IMR-90 (cell line): Measurements from ENCODE around the gene MTMR1. TPM values are rescaled to one million over a fixed set of nuclear protein-coding genes. Genes with fewer than 3 reads are reported as not detected.

Source experiments
- ATAC-seq: fragments of 200-7000 bp; cut with Tn5 transposase; 2 replicates; pipeline ENCODE4 v1.9.1; 2020; ENCODE audit warnings: low read depth, mild to moderate bottlenecking, moderate library complexity
- BruUV-seq: library from RNA; stranded (reverse); fragments of 400-500 nt; replicated peaks from 2 replicates; lab custom pipeline; 2021; lab: Mats Ljungman, UMichigan
- CTCF ChIA-PET: fragments of 300-600 bp; formaldehyde crosslinking; extraction: SDS; loops from one replicate; lab custom pipeline; 2021; ENCODE audit warnings: antibody characterized with exemption; lab: Yijun Ruan, JAX
- POLR2A ChIA-PET: fragments of 300-600 bp; sonication (Branson Sonifier 250); formaldehyde crosslinking; loops from one replicate; lab custom pipeline; 2022; ENCODE audit warnings: antibody characterized with exemption; ENCODE audit not compliant: unreplicated experiment; lab: Charles Lee
- DNase-seq: peaks from one replicate; pipeline ENCODE4 v3.0.0; 2013
- H2AFZ ChIP-seq: replicated peaks from 2 replicates; pipeline ENCODE3; 2013; ENCODE audit warnings: low read length, mild to moderate bottlenecking; ENCODE audit not compliant: poor library complexity
- H2AK5ac ChIP-seq: 2 replicates; pipeline ENCODE4 v1.6.1; 2013; ENCODE audit warnings: low read depth, low read length, inconsistent platforms
- H2AK9ac ChIP-seq: replicated peaks from 2 replicates; pipeline ENCODE3; 2013; ENCODE audit warnings: mild to moderate bottlenecking, low read depth, low read length, moderate library complexity; ENCODE audit not compliant: poor library complexity
- H2BK120ac ChIP-seq: 2 replicates; pipeline ENCODE4 v1.6.1; 2013; ENCODE audit warnings: low read depth, low read length, inconsistent platforms
- H2BK15ac ChIP-seq: 3 replicates; pipeline ENCODE4 v1.6.1; 2013; ENCODE audit warnings: low read depth, low read length, inconsistent platforms
- H2BK20ac ChIP-seq: 2 replicates; pipeline ENCODE4 v1.6.1; 2013; ENCODE audit warnings: low read depth, mild to moderate bottlenecking, inconsistent platforms, low read length, moderate library complexity
- H2BK5ac ChIP-seq: 2 replicates; pipeline ENCODE4 v1.6.1; 2013; ENCODE audit warnings: mild to moderate bottlenecking, low read depth, low read length, inconsistent platforms; ENCODE audit not compliant: poor library complexity, severe bottlenecking
- H3K14ac ChIP-seq: replicated peaks from 2 replicates; pipeline ENCODE4 v1.6.1; 2013; ENCODE audit warnings: low read depth, low read length, inconsistent platforms
- H3K18ac ChIP-seq: 2 replicates; pipeline ENCODE4 v1.6.1; 2013; ENCODE audit warnings: low read depth, low read length, control low read depth
- H3K23ac ChIP-seq: 2 replicates; pipeline ENCODE4 v1.6.1; 2013; ENCODE audit warnings: low read depth, low read length, inconsistent platforms
- H3K27ac ChIP-seq: 2 replicates; pipeline ENCODE4 v1.5.1; 2013; ENCODE audit warnings: mild to moderate bottlenecking, control low read depth, low read length; ENCODE audit not compliant: insufficient read depth
- H3K27me3 ChIP-seq: 2 replicates; pipeline ENCODE4 v1.6.1; 2013; ENCODE audit warnings: low read length; ENCODE audit not compliant: control insufficient read depth, insufficient read depth
- H3K36me3 ChIP-seq: 2 replicates; pipeline ENCODE4 v1.6.1; 2013; ENCODE audit warnings: low read length, mixed read lengths; ENCODE audit not compliant: control insufficient read depth, insufficient read depth
- H3K4ac ChIP-seq: 2 replicates; pipeline ENCODE4 v1.6.1; 2013; ENCODE audit warnings: low read depth, low read length, inconsistent platforms
- H3K4me1 ChIP-seq: 2 replicates; pipeline ENCODE4 v1.6.1; 2013; ENCODE audit warnings: low read length, mixed read lengths; ENCODE audit not compliant: control insufficient read depth, insufficient read depth
- H3K4me2 ChIP-seq: 2 replicates; pipeline ENCODE4 v1.6.1; 2013; ENCODE audit warnings: low read depth, mild to moderate bottlenecking, control low read depth, low read length, moderate library complexity
- H3K4me3 ChIP-seq: 2 replicates; pipeline ENCODE4 v1.5.1; 2013; ENCODE audit warnings: low read depth, mild to moderate bottlenecking, control low read depth, low read length, moderate library complexity; ENCODE audit not compliant: insufficient read depth
- H3K56ac ChIP-seq: 2 replicates; pipeline ENCODE4 v1.6.1; 2013; ENCODE audit warnings: low read length, inconsistent platforms; ENCODE audit not compliant: insufficient read depth; ENCODE audit errors: extremely low read depth
- H3K79me1 ChIP-seq, 2 experiments: 2 replicates each; pipeline ENCODE4 v1.6.1; 2013; ENCODE audit warnings: low read length in 2 of 2, inconsistent platforms in 1 of 2, low read depth in 1 of 2
- H3K9ac ChIP-seq: 2 replicates; pipeline ENCODE4 v1.6.1; 2013; ENCODE audit warnings: low read depth, low read length, control low read depth
- H3K9me1 ChIP-seq: 2 replicates; pipeline ENCODE4 v1.6.1; 2013; ENCODE audit warnings: low read length, inconsistent platforms; ENCODE audit not compliant: insufficient read depth
- H3K9me3 ChIP-seq: 2 replicates; pipeline ENCODE4 v1.6.1; 2013; ENCODE audit warnings: low read length; ENCODE audit not compliant: control insufficient read depth, insufficient read depth
- H4K20me1 ChIP-seq: 2 replicates; pipeline ENCODE4 v1.6.1; 2013; ENCODE audit warnings: low read length, inconsistent platforms; ENCODE audit not compliant: insufficient read depth
- H4K5ac ChIP-seq: 2 replicates; pipeline ENCODE4 v1.6.1; 2013; ENCODE audit warnings: mild to moderate bottlenecking, low read depth, low read length, control low read depth
- H4K8ac ChIP-seq, 2 experiments: 2 replicates each; pipeline ENCODE4 v1.6.1; 2013; ENCODE audit warnings: low read depth in 2 of 2, low read length in 2 of 2, control low read depth in 1 of 2, inconsistent platforms in 1 of 2
- H4K91ac ChIP-seq: 2 replicates; pipeline ENCODE4 v1.6.1; 2013; ENCODE audit warnings: low read depth, low read length, inconsistent platforms; ENCODE audit not compliant: insufficient read depth
- CEBPB ChIP-seq: IDR thresholded peaks from 2 replicates; pipeline ENCODE4 v1.6.1; 2012; ENCODE audit warnings: low read depth, low read length, improper control_type of control experiment
- CTCF ChIP-seq: conservative IDR thresholded peaks from 2 replicates; pipeline ENCODE4 v1.5.1; 2012; ENCODE audit warnings: mild to moderate bottlenecking, low read depth, low read length, improper control_type of control experiment
- MAZ ChIP-seq: IDR thresholded peaks from 2 replicates; pipeline ENCODE4 v1.6.1; 2012; ENCODE audit warnings: low read depth, mild to moderate bottlenecking, low read length, improper control_type of control experiment, moderate library complexity, borderline replicate concordance
- RAD21 ChIP-seq: IDR thresholded peaks from 2 replicates; pipeline ENCODE4 v1.6.1; 2012; ENCODE audit warnings: low read length, improper control_type of control experiment
- RFX5 ChIP-seq: IDR thresholded peaks from 2 replicates; pipeline ENCODE4 v1.8.0; 2012; ENCODE audit warnings: low read depth, mild to moderate bottlenecking, low read length, moderate library complexity
- WGBS, 2 experiments: methylation state at CpG; one replicate each; pipeline versions ENCODE4 v1.1.5 to v1.1.7; 2013; ENCODE audit warnings: missing lambda C conversion rate in 2 of 2; ENCODE audit not compliant: insufficient read length in 1 of 2; ENCODE audit errors: extremely low coverage in 2 of 2; 5-methylcytosine and 5-hydroxymethylcytosine counted together
- dilution Hi-C: fragments of 300-500 bp; cut with HindIII; formaldehyde crosslinking; loops from one replicate; pipeline ENCODE4 v1.14.3; 2018; ENCODE audit warnings: low sequenced_read_pairs; ENCODE audit not compliant: unreplicated experiment
- in situ Hi-C: fragments of 300-500 bp; cut with MboI; formaldehyde crosslinking; loops from 3 replicates; pipeline ENCODE4 v1.14.3; 2019; ENCODE audit warnings: low sequenced_read_pairs, inconsistent platforms, mixed read lengths
- intact Hi-C: fragments of 100-400 bp; cut with micrococcal nuclease; formaldehyde crosslinking; loops from 2 replicates; pipeline ENCODE4 v1.10.0; 2022
- polyA plus RNA-seq, 3 experiments: library from polyadenylated mRNA; depleted of rRNA; stranded (reverse); fragments of >200 nt; gene quantifications; 2 replicates each; pipeline ENCODE4 v1.2.3, GENCODE V29; 2012; ENCODE audit warnings: low replicate concordance in 1 of 3
- total RNA-seq: library from RNA; depleted of rRNA; stranded (reverse); fragments of >200 nt; gene quantifications from 2 replicates; pipeline ENCODE4 v1.2.3, GENCODE V29; 2012
- TF ChIP-seq, protein P1 (sequence below): fragments of 150-350 bp; IDR thresholded peaks from 2 replicates; pipeline ENCODE4 v1.6.1; 2017; ENCODE audit warnings: mild to moderate bottlenecking, antibody characterized with exemption, low read length, low read depth
- TF ChIP-seq, protein P2 (sequence below): fragments of 150-350 bp; IDR thresholded peaks from 2 replicates; pipeline ENCODE4 v1.6.1; 2016; ENCODE audit warnings: low read depth, mild to moderate bottlenecking, low read length, moderate library complexity, borderline replicate concordance

MTMR1 gene
- total and polyA plus RNA-seq, 2 of the 4 experiments (the other 2 are of a cell fraction), result 19.0 to 28.8 TPM

- H4K8ac ChIP-seq, result no peak overlapping the region
- POLR2A ChIA-PET, result no interaction called here
- H2BK5ac ChIP-seq, result no peak overlapping the region
- no peak overlapping the region for H3K56ac ChIP-seq
- in situ Hi-C loops (no loop called here), intact Hi-C loops (no loop called here), dilution Hi-C loops (no loop called here)
- H3K23ac ChIP-seq, result no peak overlapping the region
- H4K91ac ChIP-seq, result no peak overlapping the region
- DNase-seq (no peak), ATAC-seq (no peak)
- H3K27ac ChIP-seq, result no peak overlapping the region
- H2BK15ac ChIP-seq, result no peak overlapping the region
- H3K4me1 ChIP-seq, result peaks cover 2% of the 10 kb centered on the region; the same call in 1 of the 2 replicates
- H2BK120ac ChIP-seq, result no peak overlapping the region
- no peak overlapping the region for H3K9ac ChIP-seq
- no peaks in the 10 kb centered on the region for H3K79me1 ChIP-seq
- TF ChIP-seq RAD21 (no peak), MAZ (no peak), CEBPB (no peak), CTCF (no peak), RFX5 (no peak)
- TF ChIP-seq, protein P1, sequence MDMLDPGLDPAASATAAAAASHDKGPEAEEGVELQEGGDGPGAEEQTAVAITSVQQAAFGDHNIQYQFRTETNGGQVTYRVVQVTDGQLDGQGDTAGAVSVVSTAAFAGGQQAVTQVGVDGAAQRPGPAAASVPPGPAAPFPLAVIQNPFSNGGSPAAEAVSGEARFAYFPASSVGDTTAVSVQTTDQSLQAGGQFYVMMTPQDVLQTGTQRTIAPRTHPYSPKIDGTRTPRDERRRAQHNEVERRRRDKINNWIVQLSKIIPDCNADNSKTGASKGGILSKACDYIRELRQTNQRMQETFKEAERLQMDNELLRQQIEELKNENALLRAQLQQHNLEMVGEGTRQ, result no peak
- TF ChIP-seq, protein P2, sequence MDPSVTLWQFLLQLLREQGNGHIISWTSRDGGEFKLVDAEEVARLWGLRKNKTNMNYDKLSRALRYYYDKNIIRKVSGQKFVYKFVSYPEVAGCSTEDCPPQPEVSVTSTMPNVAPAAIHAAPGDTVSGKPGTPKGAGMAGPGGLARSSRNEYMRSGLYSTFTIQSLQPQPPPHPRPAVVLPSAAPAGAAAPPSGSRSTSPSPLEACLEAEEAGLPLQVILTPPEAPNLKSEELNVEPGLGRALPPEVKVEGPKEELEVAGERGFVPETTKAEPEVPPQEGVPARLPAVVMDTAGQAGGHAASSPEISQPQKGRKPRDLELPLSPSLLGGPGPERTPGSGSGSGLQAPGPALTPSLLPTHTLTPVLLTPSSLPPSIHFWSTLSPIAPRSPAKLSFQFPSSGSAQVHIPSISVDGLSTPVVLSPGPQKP, result no peak
- no peak overlapping the region for H3K18ac ChIP-seq
- H3K4ac ChIP-seq, result no peak overlapping the region
- H3K27me3 ChIP-seq, result no peaks in the 10 kb centered on the region
- H3K4me2 ChIP-seq, result no peak overlapping the region
- no peak overlapping the region for H2BK20ac ChIP-seq
- CTCF ChIA-PET, result interaction anchor here (0.6 to 1.0 kb wide), 2 partner anchors 9 to 749 kb away, joined by 3 read pairs; partner anchors contain the start of gene VMA21
- no TSS peak for BruUV-seq
- no peaks in the 10 kb centered on the region for H3K9me3 ChIP-seq
- no peaks in the 10 kb centered on the region for H3K36me3 ChIP-seq
- no peak overlapping the region for H2AFZ ChIP-seq
- H4K5ac ChIP-seq, result no peak overlapping the region
- H2AK5ac ChIP-seq, result no peak overlapping the region
- no peaks in the 10 kb centered on the region for H4K20me1 ChIP-seq
- H3K14ac ChIP-seq, result no peak overlapping the region
- H3K9me1 ChIP-seq, result no peaks in the 10 kb centered on the region
- H3K4me3 ChIP-seq, result no peak overlapping the region
- no peak overlapping the region for H2AK9ac ChIP-seq
- 60% methylated on average over 1 of the region's 4 CpGs; no CpG with 5 or more reads in 1 of the 2 experiments for WGBS, 2 experiments
Observed at GRCh38 chrX:150648296-150648940, 44.8 kb upstream of the MTMR1 start.
